CD4-positive, alpha-beta memory T cell (primary cell): ENCODE data around the gene CYP2C8. TPM values are rescaled to one million over a fixed set of nuclear protein-coding genes. Genes with fewer than 3 reads are reported as not detected.
"Not testable (repeated sequence)": the region's sequence is repeated elsewhere in the genome, so short reads cannot be mapped to it uniquely, and the experiment has no call there.

Experiments used
- CTCF ChIA-PET: fragments of 350-600 bp; sonication (Branson Sonifier 250); formaldehyde crosslinking; loops from one replicate; lab custom pipeline; 2021; ENCODE audit warnings: inconsistent platforms; ENCODE audit not compliant: partially characterized antibody; lab: Charles Lee
- POLR2A ChIA-PET: fragments of 350-600 bp; sonication (Branson Sonifier 250); formaldehyde crosslinking; loops from one replicate; lab custom pipeline; 2021; ENCODE audit not compliant: partially characterized antibody; lab: Charles Lee
- DNase-seq, 5 donors: peaks; one replicate each; pipeline versions ENCODE4 v3.0.0 to v3.0.0-alpha.2; 2020 to 2022; ENCODE audit warnings: mixed read lengths in 1 of 5
- H3K27ac ChIP-seq: one replicate; pipeline ENCODE4 v1.7.0; 2013; ENCODE audit warnings: low read depth, low read length
- H3K27me3 ChIP-seq: 2 replicates; pipeline ENCODE4 v1.7.0; 2013; ENCODE audit warnings: mild to moderate bottlenecking, low read length, moderate library complexity; ENCODE audit not compliant: insufficient read depth
- H3K36me3 ChIP-seq: 2 replicates; pipeline ENCODE4 v1.7.0; 2013; ENCODE audit warnings: mild to moderate bottlenecking, low read length, moderate library complexity; ENCODE audit not compliant: insufficient read depth
- H3K4me1 ChIP-seq: 2 replicates; pipeline ENCODE4 v1.7.0; 2013; ENCODE audit warnings: mild to moderate bottlenecking, low read length, moderate library complexity; ENCODE audit not compliant: insufficient read depth
- H3K4me3 ChIP-seq, 2 donors: one replicate each; pipeline ENCODE4 v1.7.0; 2013; ENCODE audit warnings: low read length in 2 of 2, mild to moderate bottlenecking in 1 of 2
- H3K9me3 ChIP-seq, 2 donors: one replicate each; pipeline ENCODE4 v1.7.0; 2013; ENCODE audit warnings: low read length in 2 of 2, control low read depth in 1 of 2; ENCODE audit not compliant: control insufficient read depth in 1 of 2
- H3K27ac Mint-ChIP-seq, 7 donors: one replicate each; pipeline ENCODE4 v1.8.0; 2020 to 2021; ENCODE audit warnings: mixed read lengths in 7 of 7, mild to moderate bottlenecking in 6 of 7, inconsistent platforms in 3 of 7, moderate library complexity in 3 of 7
- H3K27me3 Mint-ChIP-seq, 2 donors: one replicate each; pipeline ENCODE4 v1.8.0; 2020 to 2021; ENCODE audit warnings: mixed read lengths in 2 of 2
- H3K36me3 Mint-ChIP-seq, 2 donors: one replicate each; pipeline ENCODE4 v1.8.0; 2020 to 2021; ENCODE audit warnings: mixed read lengths in 2 of 2, inconsistent platforms in 1 of 2, mild to moderate bottlenecking in 1 of 2
- H3K4me1 Mint-ChIP-seq, 4 donors: one replicate each; pipeline ENCODE4 v1.8.0; 2020 to 2021; ENCODE audit warnings: mixed read lengths in 4 of 4, mild to moderate bottlenecking in 1 of 4
- H3K4me3 Mint-ChIP-seq, 8 donors: one replicate each; pipeline ENCODE4 v1.8.0; 2020 to 2021; ENCODE audit warnings: mixed read lengths in 8 of 8, mild to moderate bottlenecking in 7 of 8, moderate library complexity in 6 of 8, inconsistent platforms in 3 of 8
- H3K9me3 Mint-ChIP-seq, 8 donors: one replicate each; pipeline ENCODE4 v1.8.0; 2020 to 2021; ENCODE audit warnings: mixed read lengths in 8 of 8, mild to moderate bottlenecking in 5 of 8, inconsistent platforms in 3 of 8, moderate library complexity in 1 of 8
- intact Hi-C: fragments of 100-400 bp; cut with micrococcal nuclease; formaldehyde crosslinking; loops from one replicate; pipeline ENCODE4 v1.15.1; 2023
- polyA plus RNA-seq, 2 donors: library from polyadenylated mRNA; unstranded; fragments of 300-500 nt; fragmentation: Illumina TruSeq; gene quantifications; one replicate each; pipeline ENCODE4 v1.2.3, GENCODE V29; 2021
- total RNA-seq, 2 experiments: library from RNA; stranded (reverse); gene quantifications; one replicate each; pipeline ENCODE4 v1.2.3, GENCODE V29; 2021

The CYP2C8 gene
- not detected for total RNA-seq
- polyA plus RNA-seq, result not detected

- Histone ChIP-seq H3K4me3 (no peak within 1 kb of the TSS), H3K9me3 (no peaks in the 10 kb centered on the region), H3K4me1 (no peaks in the 10 kb centered on the region), H3K27ac (no peak within 1 kb of the TSS), H3K36me3 (no peaks in the 10 kb centered on the region), H3K27me3 (no peaks in the 10 kb centered on the region)
- Mint-ChIP-seq H3K4me1 (no peaks in the 10 kb centered on the region), H3K27ac (no peak within 1 kb of the TSS), H3K27me3 (no peaks in the 10 kb centered on the region), H3K36me3 (no peaks in the 10 kb centered on the region), H3K9me3 (peaks cover 0 to 8% (median 3%) of the 10 kb centered on the region in 8 donors), H3K4me3 (no peak within 1 kb of the TSS)
- no peak for DNase-seq
- intact Hi-C loops, result no loop called here
- POLR2A ChIA-PET, result no interaction called here
- CTCF ChIA-PET, result no interaction called here
Observed at GRCh38 chr10:95069286-95069685, at the start of gene CYP2C8. CYP2C8 (minus strand) TSS chr10:95069497; CDS start chr10:95069402, 95 bp downstream.

- CTCF ChIA-PET, result no interaction called here
- no peaks in the 10 kb centered on the region for H3K27me3 Mint-ChIP-seq
- POLR2A ChIA-PET, result no interaction called here
- Histone ChIP-seq H3K27me3 (no peaks in the 10 kb centered on the region), H3K4me3 (no peak overlapping the region), H3K27ac (no peak overlapping the region), H3K9me3 (no peaks in the 10 kb centered on the region), H3K36me3 (no peaks in the 10 kb centered on the region), H3K4me1 (no peaks in the 10 kb centered on the region)
- no peaks in the 10 kb centered on the region for H3K36me3 Mint-ChIP-seq
- intact Hi-C loops, result no loop called here
- H3K4me1 Mint-ChIP-seq, result no peaks in the 10 kb centered on the region
- no peak overlapping the region for H3K27ac Mint-ChIP-seq
- H3K4me3 Mint-ChIP-seq, result no peak overlapping the region
- no peak for DNase-seq
- H3K9me3 Mint-ChIP-seq, result peaks cover 6 to 46% (median 26%) of the 10 kb centered on the region in 8 donors
Observed at GRCh38 chr10:95116869-95117269, 47.6 kb upstream of the CYP2C8 start.

- H3K9me3 Mint-ChIP-seq, result peaks cover 0 to 31% (median 15%) of the 10 kb centered on the region in 8 donors
- H3K27me3 ChIP-seq, H3K4me3 ChIP-seq, H3K36me3 Mint-ChIP-seq, CTCF ChIA-PET, H3K27ac ChIP-seq, H3K27me3 Mint-ChIP-seq, DNase-seq, H3K4me1 Mint-ChIP-seq, H3K4me3 Mint-ChIP-seq, H3K27ac Mint-ChIP-seq, H3K36me3 ChIP-seq, H3K4me1 ChIP-seq, H3K9me3 ChIP-seq, intact Hi-C loops, POLR2A ChIA-PET: not testable (repeated sequence)
Observed at GRCh38 chr10:95110823-95111222, 41.5 kb upstream of the CYP2C8 start.

- Mint-ChIP-seq H3K36me3 (no peaks in the 10 kb centered on the region), H3K27me3 (no peaks in the 10 kb centered on the region), H3K4me1 (no peaks in the 10 kb centered on the region), H3K27ac (no peak overlapping the region), H3K4me3 (no peak overlapping the region), H3K9me3 (peaks cover 0 to 4% (median 1%) of the 10 kb centered on the region in 8 donors)
- Histone ChIP-seq H3K27me3 (no peaks in the 10 kb centered on the region), H3K4me1 (no peaks in the 10 kb centered on the region), H3K4me3 (no peak overlapping the region), H3K27ac (no peak overlapping the region), H3K36me3 (no peaks in the 10 kb centered on the region), H3K9me3 (no peaks in the 10 kb centered on the region)
- ChIA-PET CTCF (no interaction called here), POLR2A (no interaction called here)
- DNase-seq, result no peak
- intact Hi-C loops, result no loop called here
Observed at GRCh38 chr10:95097805-95098204, 28.5 kb upstream of the CYP2C8 start.

GRCh38 chr10:95096143-95096542 lies 26.8 kb upstream of the CYP2C8 start:
- Histone ChIP-seq H3K27me3 (no peaks in the 10 kb centered on the region), H3K4me3 (no peak overlapping the region), H3K4me1 (no peaks in the 10 kb centered on the region), H3K36me3 (no peaks in the 10 kb centered on the region), H3K27ac (no peak overlapping the region), H3K9me3 (no peaks in the 10 kb centered on the region)
- H3K27ac Mint-ChIP-seq, result no peak overlapping the region
- CTCF ChIA-PET, result no interaction called here
- H3K9me3 Mint-ChIP-seq, result peaks cover 0 to 4% (median 2%) of the 10 kb centered on the region in 8 donors
- H3K4me3 Mint-ChIP-seq, result no peak overlapping the region
- no peak for DNase-seq
- H3K27me3 Mint-ChIP-seq, result no peaks in the 10 kb centered on the region
- H3K4me1 Mint-ChIP-seq, result no peaks in the 10 kb centered on the region
- intact Hi-C loops, result no loop called here
- no peaks in the 10 kb centered on the region for H3K36me3 Mint-ChIP-seq
- POLR2A ChIA-PET, result no interaction called here

- H3K27ac ChIP-seq, DNase-seq, intact Hi-C loops, H3K4me1 ChIP-seq, H3K27me3 ChIP-seq, H3K9me3 ChIP-seq, CTCF ChIA-PET, H3K36me3 Mint-ChIP-seq, POLR2A ChIA-PET, H3K4me3 Mint-ChIP-seq, H3K27ac Mint-ChIP-seq, H3K36me3 ChIP-seq, H3K4me1 Mint-ChIP-seq, H3K27me3 Mint-ChIP-seq, H3K4me3 ChIP-seq: not testable (repeated sequence)
- peaks cover 0 to 13% (median 5%) of the 10 kb centered on the region in 8 donors for H3K9me3 Mint-ChIP-seq
Observed at GRCh38 chr10:95079626-95080025, 10.3 kb upstream of the CYP2C8 start.

- ChIA-PET POLR2A (no interaction called here), CTCF (no interaction called here)
- no peaks in the 10 kb centered on the region for H3K27me3 ChIP-seq
- Mint-ChIP-seq H3K27ac (no peak overlapping the region), H3K4me1 (no peaks in the 10 kb centered on the region), H3K36me3 (no peaks in the 10 kb centered on the region), H3K27me3 (no peaks in the 10 kb centered on the region), H3K4me3 (no peak overlapping the region), H3K9me3 (peaks cover 0 to 9% (median 5%) of the 10 kb centered on the region in 8 donors)
- H3K4me1 ChIP-seq, result no peaks in the 10 kb centered on the region
- H3K36me3 ChIP-seq, result no peaks in the 10 kb centered on the region
- no peak overlapping the region for H3K4me3 ChIP-seq
- no peak for DNase-seq
- intact Hi-C loops, result no loop called here
- no peak overlapping the region for H3K27ac ChIP-seq
- no peaks in the 10 kb centered on the region for H3K9me3 ChIP-seq
Observed at GRCh38 chr10:95077556-95077955, 8.3 kb upstream of the CYP2C8 start.

- Mint-ChIP-seq H3K27ac (no peak overlapping the region), H3K9me3 (peaks cover 0 to 4% (median 1%) of the 10 kb centered on the region in 8 donors), H3K36me3 (no peaks in the 10 kb centered on the region), H3K4me1 (no peaks in the 10 kb centered on the region), H3K27me3 (no peaks in the 10 kb centered on the region), H3K4me3 (no peak overlapping the region)
- intact Hi-C loops, result no loop called here
- no peaks in the 10 kb centered on the region for H3K27me3 ChIP-seq
- ChIA-PET CTCF (no interaction called here), POLR2A (no interaction called here)
- no peaks in the 10 kb centered on the region for H3K36me3 ChIP-seq
- H3K27ac ChIP-seq, result no peak overlapping the region
- DNase-seq, result no peak
- H3K4me1 ChIP-seq, result no peaks in the 10 kb centered on the region
- no peak overlapping the region for H3K4me3 ChIP-seq
- no peaks in the 10 kb centered on the region for H3K9me3 ChIP-seq
Observed at GRCh38 chr10:95071107-95071660, 1.9 kb upstream of the CYP2C8 start.
